Measurements from ENCODE around the gene BBX.

Gene BBX

DNA sequence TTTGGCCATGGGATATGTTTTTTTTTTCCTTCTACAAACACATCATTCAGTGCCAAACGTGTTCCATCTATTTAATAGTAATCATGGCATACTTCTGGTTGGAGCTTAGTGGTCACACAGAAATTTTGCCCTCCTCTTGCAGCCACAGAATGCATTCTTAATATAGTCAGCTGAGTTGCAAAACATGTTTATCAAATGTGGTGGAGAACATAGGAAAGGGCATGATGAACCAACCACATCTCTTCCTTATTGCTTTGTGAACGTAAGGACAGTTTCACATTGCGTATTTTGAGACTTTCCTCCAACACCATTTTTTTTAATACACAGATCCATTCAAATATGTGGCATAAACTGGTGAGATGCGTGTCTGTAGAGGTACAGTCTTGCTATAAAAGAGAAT lies 106.8 kb downstream of the BBX start:
- Mint-ChIP-seq H3K36me3 (ENCODE audit: insufficient read depth) (no peaks in the 10 kb centered on the region), H3K27ac (no peak overlapping the region), H3K9me3 (no peaks in the 10 kb centered on the region), H3K4me1 (ENCODE audit: low read depth in 2 of 2) (peaks cover 21 to 34% of the 10 kb centered on the region in 2 donors), H3K4me3 (no peak overlapping the region), H3K27me3 (no peaks in the 10 kb centered on the region)
- no peak for DNase-seq
- ATAC-seq (replicated peaks), result no peak

DNA sequence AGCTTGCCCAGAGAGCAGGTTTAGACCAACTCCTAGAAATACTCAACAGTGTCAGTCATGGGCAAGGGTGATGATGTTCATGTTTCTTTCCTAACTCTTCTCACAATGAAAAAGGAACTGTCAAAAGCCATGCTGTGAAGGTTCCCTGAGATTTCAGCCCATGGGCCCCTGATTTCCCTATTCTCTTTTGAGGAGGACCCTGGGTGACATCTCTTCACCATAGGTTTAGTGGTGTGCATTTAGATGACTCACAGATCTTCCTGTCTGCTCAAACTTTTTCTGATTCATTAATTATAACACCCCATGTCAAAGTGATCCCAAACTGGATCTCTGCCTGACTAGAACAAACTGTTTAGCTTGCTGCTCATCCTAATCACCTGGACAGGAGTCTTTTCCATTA lies 108.0 kb downstream of the BBX start:
- Mint-ChIP-seq H3K36me3 (ENCODE audit: insufficient read depth) (no peaks in the 10 kb centered on the region), H3K27ac (peak overlapping the region in 1 of 2 donors; percentile 4), H3K4me1 (ENCODE audit: low read depth in 2 of 2) (peaks cover 21 to 34% of the 10 kb centered on the region in 2 donors), H3K4me3 (no peak overlapping the region), H3K9me3 (no peaks in the 10 kb centered on the region), H3K27me3 (no peaks in the 10 kb centered on the region)
- ATAC-seq (replicated peaks), result peak; percentile 17
- no peak for DNase-seq

DNA sequence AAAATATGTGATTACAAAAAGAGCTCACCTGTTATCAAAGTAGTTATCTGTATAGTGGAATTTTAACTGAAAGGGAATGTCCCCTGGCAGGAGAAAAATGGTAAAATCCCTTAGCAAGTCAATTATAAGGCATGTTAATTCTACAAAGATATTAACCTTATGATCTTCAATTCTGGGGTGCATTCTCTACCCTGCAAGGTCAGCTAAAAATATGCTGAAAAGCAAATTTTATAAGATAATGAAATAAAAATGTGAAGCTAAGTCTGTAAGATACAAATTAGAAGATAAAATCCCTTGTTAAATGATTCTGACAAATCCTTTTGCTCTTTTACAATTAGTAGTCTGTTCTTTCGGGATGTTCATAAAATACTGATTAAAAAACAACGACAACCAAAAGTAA lies 109.8 kb downstream of the BBX start:
- Mint-ChIP-seq H3K27me3 (no peaks in the 10 kb centered on the region), H3K9me3 (no peaks in the 10 kb centered on the region), H3K36me3 (ENCODE audit: insufficient read depth) (no peaks in the 10 kb centered on the region), H3K4me3 (no peak overlapping the region), H3K27ac (no peak overlapping the region), H3K4me1 (ENCODE audit: low read depth in 2 of 2) (peaks cover 16 to 32% of the 10 kb centered on the region in 2 donors)
- DNase-seq (no peak), ATAC-seq (replicated peaks) (no peak)

- ATAC-seq (replicated peaks), result no peak
- H3K4me3 Mint-ChIP-seq, result no peak overlapping the region
These were observed 110.8 kb downstream of the BBX start for GRCh38 chr3:107633327-107634098.

DNA sequence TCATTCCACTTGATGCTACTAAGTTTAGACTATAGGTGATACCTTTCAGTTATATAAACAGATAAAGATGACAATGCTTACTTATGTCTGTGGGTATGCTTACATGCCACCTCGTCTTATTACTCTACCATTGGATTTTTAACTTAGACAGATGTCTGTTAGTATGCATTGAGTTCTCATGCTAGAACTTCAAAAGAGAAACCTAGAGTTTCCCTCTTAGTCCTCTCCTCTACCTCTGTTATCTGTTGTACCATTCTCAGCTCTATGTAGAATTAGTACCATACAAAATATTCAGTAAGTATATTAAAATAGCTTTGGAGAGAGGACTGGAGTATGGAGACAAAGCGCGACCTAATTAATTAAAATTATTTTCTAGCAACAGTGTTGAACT lies 111.3 kb downstream of the BBX start:
- no peak overlapping the region for H3K27ac Mint-ChIP-seq
- H3K27me3 Mint-ChIP-seq, result no peaks in the 10 kb centered on the region
- no peak overlapping the region for H3K4me3 Mint-ChIP-seq
- H3K9me3 Mint-ChIP-seq, result no peaks in the 10 kb centered on the region
- peaks cover 17 to 33% of the 10 kb centered on the region in 2 donors for H3K4me1 Mint-ChIP-seq (ENCODE audit: low read depth in 2 of 2)
- H3K36me3 Mint-ChIP-seq (ENCODE audit: insufficient read depth), result peaks cover 3% of the 10 kb centered on the region
- no peak for ATAC-seq (replicated peaks)
- DNase-seq, result no peak

More at GRCh38 chr3:107633327-107634098, 110.8 kb downstream of the BBX start:
- no peak for DNase-seq
- Mint-ChIP-seq H3K36me3 (ENCODE audit: insufficient read depth) (peaks cover 3% of the 10 kb centered on the region), H3K9me3 (no peaks in the 10 kb centered on the region), H3K27me3 (no peaks in the 10 kb centered on the region), H3K4me1 (ENCODE audit: low read depth in 2 of 2) (peaks cover 17 to 36% of the 10 kb centered on the region in 2 donors), H3K27ac (no peak overlapping the region)

- no peak overlapping the region for H3K27ac Mint-ChIP-seq
- peaks cover 3% of the 10 kb centered on the region for H3K36me3 Mint-ChIP-seq (ENCODE audit: insufficient read depth)
- H3K4me1 Mint-ChIP-seq (ENCODE audit: low read depth in 2 of 2), result peaks cover 5 to 21% of the 10 kb centered on the region in 2 donors
- no peak overlapping the region for H3K4me3 Mint-ChIP-seq
- no peaks in the 10 kb centered on the region for H3K27me3 Mint-ChIP-seq
- no peak for ATAC-seq (replicated peaks)
- no peak for DNase-seq
- no peaks in the 10 kb centered on the region for H3K9me3 Mint-ChIP-seq
These were observed 114.8 kb downstream of the BBX start for GRCh38 chr3:107637416-107638183.

DNA sequence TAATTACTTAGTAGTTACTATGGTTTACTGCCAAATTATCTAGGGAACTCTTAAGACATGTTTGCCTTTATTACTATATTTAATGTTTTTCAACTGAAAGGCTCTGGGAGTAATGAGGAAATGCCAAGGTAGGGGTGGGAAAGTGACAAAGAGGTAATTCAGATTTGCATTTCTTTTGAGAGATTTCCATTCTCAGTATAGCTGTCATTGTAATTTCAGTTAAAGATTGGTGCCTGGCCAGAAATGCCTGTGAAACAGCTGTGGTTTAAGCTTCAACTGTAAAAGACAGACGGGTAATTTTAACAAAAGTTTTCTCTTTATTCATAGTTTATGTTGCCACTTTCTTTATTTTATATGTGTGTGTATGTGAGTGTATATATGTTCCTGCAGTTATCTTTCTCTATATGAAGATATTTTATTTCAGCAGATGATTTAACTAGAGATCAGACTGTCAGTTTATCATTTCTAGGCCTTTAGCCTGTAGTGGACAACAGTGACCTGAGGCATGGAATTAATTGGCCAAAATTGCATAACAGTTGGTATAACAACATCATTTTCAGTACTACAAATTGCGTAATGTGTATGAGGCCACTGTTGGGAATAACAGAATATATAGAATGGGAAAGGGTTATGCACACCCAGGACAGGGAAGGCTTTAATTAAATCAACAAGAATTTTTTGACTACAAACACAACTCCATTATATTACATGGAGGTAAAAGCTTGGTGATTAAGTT lies 119.0 kb downstream of the BBX start:
- Mint-ChIP-seq H3K4me3 (no peak overlapping the region), H3K27ac (no peak overlapping the region), H3K9me3 (no peaks in the 10 kb centered on the region), H3K36me3 (ENCODE audit: insufficient read depth) (peaks cover 3% of the 10 kb centered on the region), H3K27me3 (no peaks in the 10 kb centered on the region), H3K4me1 (ENCODE audit: low read depth in 2 of 2) (peaks cover 9 to 28% of the 10 kb centered on the region in 2 donors)
- ATAC-seq (replicated peaks) (no peak), DNase-seq (no peak)

GRCh38 chr3:107643038-107643883 lies 120.5 kb downstream of the BBX start:
- no peak overlapping the region for H3K27ac Mint-ChIP-seq
- ATAC-seq (replicated peaks), result no peak

DNA sequence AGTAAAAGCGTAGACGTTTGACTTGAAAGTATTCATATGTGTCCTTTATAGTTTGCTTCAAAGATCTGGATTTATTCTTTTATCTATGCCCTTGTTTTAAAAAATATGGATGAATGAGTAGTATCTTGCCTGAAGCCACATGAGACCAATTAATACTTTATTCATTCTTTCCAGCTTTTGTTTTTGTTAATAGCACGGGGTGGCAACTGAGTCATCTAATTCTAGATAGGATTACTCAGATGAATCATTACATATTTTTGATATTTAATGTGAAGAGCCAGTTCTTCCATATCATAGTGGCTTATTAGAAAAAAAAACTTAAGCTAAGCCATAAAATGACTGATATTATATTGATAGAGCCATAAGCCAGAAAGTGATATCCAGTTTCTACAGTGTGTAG lies 121.9 kb downstream of the BBX start:
- H3K4me1 Mint-ChIP-seq (ENCODE audit: low read depth in 2 of 2), result peaks cover 10 to 27% of the 10 kb centered on the region in 2 donors
- H3K27me3 Mint-ChIP-seq, result no peaks in the 10 kb centered on the region
- H3K27ac Mint-ChIP-seq, result no peak overlapping the region
- DNase-seq, result no peak
- peaks cover 6% of the 10 kb centered on the region for H3K36me3 Mint-ChIP-seq (ENCODE audit: insufficient read depth)
- no peak overlapping the region for H3K4me3 Mint-ChIP-seq
- ATAC-seq (replicated peaks), result no peak
- H3K9me3 Mint-ChIP-seq, result no peaks in the 10 kb centered on the region

More at GRCh38 chr3:107643038-107643883, 120.5 kb downstream of the BBX start:
- Mint-ChIP-seq H3K27me3 (no peaks in the 10 kb centered on the region), H3K4me1 (ENCODE audit: low read depth in 2 of 2) (peaks cover 9 to 20% of the 10 kb centered on the region in 2 donors), H3K36me3 (ENCODE audit: insufficient read depth) (no peaks in the 10 kb centered on the region), H3K4me3 (no peak overlapping the region), H3K9me3 (no peaks in the 10 kb centered on the region)
- no peak for DNase-seq

DNA sequence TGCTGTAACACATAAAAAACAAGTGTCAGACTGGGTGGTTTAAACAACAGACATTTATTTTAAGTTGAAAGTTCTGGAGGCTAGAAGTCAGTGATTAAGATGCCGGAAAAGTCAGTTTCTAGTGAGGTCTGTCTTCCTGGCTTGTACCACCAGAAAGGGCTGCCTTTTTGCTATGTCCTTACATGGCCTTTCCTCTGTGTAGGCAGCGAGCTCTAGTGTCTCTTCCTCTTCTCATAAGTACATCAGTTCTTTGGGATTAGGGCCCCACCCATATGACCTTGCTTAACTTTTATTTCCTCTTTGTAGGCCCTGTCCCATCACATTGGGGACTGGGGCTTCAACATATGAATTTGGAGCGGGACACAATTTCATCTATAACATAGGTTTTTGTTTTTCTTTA lies 128.0 kb downstream of the BBX start:
- DNase-seq (no peak), ATAC-seq (replicated peaks) (no peak)
- H3K36me3 Mint-ChIP-seq (ENCODE audit: insufficient read depth), result peaks cover 6% of the 10 kb centered on the region
- no peaks in the 10 kb centered on the region for H3K27me3 Mint-ChIP-seq
- no peak overlapping the region for H3K4me3 Mint-ChIP-seq
- H3K4me1 Mint-ChIP-seq (ENCODE audit: low read depth in 2 of 2), result peaks cover 10 to 30% of the 10 kb centered on the region in 2 donors
- H3K27ac Mint-ChIP-seq, result peak overlapping the region in 1 of 2 donors; percentile 44
- no peaks in the 10 kb centered on the region for H3K9me3 Mint-ChIP-seq

DNA sequence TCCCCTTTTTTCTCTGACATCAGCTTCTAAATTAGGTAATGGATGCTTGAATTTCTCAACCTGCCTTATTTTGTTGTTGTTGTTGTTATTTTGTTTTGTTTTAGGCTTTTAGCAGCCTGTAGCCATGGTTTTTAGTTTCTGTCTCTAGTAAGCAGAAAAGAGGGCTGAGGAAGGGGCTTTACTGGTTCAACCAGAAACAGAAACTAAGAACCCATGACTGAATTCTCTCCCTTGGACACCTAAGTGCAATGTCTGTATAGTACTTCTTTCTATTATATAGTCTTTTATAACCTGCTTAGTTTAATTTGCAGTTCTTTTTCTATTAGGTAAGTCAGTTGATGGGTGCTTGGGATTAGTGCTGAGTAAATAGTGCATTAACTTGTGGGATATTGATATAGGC lies 129.0 kb downstream of the BBX start:
- H3K36me3 Mint-ChIP-seq (ENCODE audit: insufficient read depth), result peaks cover 6% of the 10 kb centered on the region
- no peak for DNase-seq
- peak overlapping the region; percentile 21 to 67 for H3K27ac Mint-ChIP-seq
- no peak for ATAC-seq (replicated peaks)
- H3K4me3 Mint-ChIP-seq, result no peak overlapping the region
- H3K4me1 Mint-ChIP-seq (ENCODE audit: low read depth in 2 of 2), result peaks cover 11 to 30% of the 10 kb centered on the region in 2 donors
- no peaks in the 10 kb centered on the region for H3K27me3 Mint-ChIP-seq
- no peaks in the 10 kb centered on the region for H3K9me3 Mint-ChIP-seq

DNA sequence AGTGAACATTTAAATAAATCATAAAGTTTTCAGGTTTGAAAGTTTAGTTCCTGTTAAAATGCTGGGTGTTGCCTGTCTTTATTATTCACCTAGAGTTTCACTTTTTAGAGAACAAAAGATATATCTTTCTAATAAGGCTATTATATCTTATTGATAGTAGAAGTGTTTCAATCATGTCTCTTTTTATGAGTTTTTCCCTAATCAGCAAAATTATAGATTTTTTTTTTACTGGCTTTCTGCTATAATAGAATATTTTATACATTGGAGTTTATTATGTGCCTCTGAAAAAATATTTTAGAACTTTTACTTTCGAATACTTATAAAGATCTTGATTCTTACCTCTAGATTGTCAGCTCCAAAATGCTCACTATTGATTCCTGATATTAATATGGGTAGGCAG lies 131.5 kb downstream of the BBX start:
- Mint-ChIP-seq H3K4me3 (no peak overlapping the region), H3K4me1 (ENCODE audit: low read depth in 2 of 2) (peaks cover 10 to 33% of the 10 kb centered on the region in 2 donors), H3K27ac (no peak overlapping the region), H3K27me3 (no peaks in the 10 kb centered on the region), H3K36me3 (ENCODE audit: insufficient read depth) (no peaks in the 10 kb centered on the region), H3K9me3 (no peaks in the 10 kb centered on the region)
- ATAC-seq (replicated peaks), result no peak
- DNase-seq, result no peak

DNA sequence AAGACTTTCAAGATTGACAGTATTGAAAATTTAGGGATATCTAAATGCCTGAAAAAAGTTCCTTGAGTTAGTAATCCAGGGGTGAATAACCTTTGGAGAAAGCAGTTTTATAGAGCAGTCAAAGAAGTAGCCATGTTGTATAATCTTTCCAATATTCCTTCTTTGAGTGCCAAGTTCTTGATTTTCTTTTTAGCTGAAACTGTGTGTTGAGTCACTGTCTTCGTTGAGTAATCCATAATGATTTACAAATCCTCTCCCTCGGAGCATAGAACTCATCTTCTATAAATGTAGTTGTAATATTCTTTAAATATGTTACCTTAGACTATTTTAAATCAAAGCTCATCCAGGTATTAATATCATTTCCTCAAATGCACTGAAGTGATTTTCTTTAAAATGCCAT lies 135.2 kb downstream of the BBX start:
- Mint-ChIP-seq H3K4me3 (no peak overlapping the region), H3K27ac (peak overlapping the region in 1 of 2 donors; percentile 0), H3K36me3 (ENCODE audit: insufficient read depth) (no peaks in the 10 kb centered on the region), H3K9me3 (no peaks in the 10 kb centered on the region), H3K4me1 (ENCODE audit: low read depth in 2 of 2) (peaks cover 9 to 21% of the 10 kb centered on the region in 2 donors), H3K27me3 (no peaks in the 10 kb centered on the region)
- ATAC-seq (replicated peaks) (no peak), DNase-seq (no peak)
